Astrocyte of the cerebellum (primary cell): Measurements from ENCODE around the gene VCP.

Experiments
- DNase-seq: peaks from one replicate; pipeline ENCODE4 v3.0.0-alpha.2; 2011; ENCODE audit warnings: low read depth
- H3K4me3 ChIP-seq: 2 replicates; pipeline ENCODE4 v1.5.1; 2011; ENCODE audit warnings: mild to moderate bottlenecking, low read depth, low read length, moderate library complexity
- CTCF ChIP-seq: IDR thresholded peaks from 2 replicates; pipeline ENCODE4 v1.5.1; 2012; ENCODE audit warnings: low read length, low read depth, moderate library complexity, mild to moderate bottlenecking; ENCODE audit errors: missing control alignments
- in situ Hi-C: cut with HindIII; loops from 2 replicates; pipeline ENCODE4 v1.10.0; 2017; ENCODE audit warnings: low sequenced_read_pairs

The VCP gene

GRCh38 chr9:35085078-35085477 is 12.7 kb upstream of the VCP start:
- in situ Hi-C loops: no loop called here
- no peak for DNase-seq
- no peak overlapping the region for H3K4me3 ChIP-seq
- TF ChIP-seq CTCF: no peak

GRCh38 chr9:35079426-35080341 is 7.3 kb upstream of the VCP start, which contains the start of gene FANCG:
TSS of gene FANCG (minus strand) at chr9:35079942. CDS start at chr9:35079524, 418 bp downstream.
- peak; percentile 78 for DNase-seq
- in situ Hi-C loops: no loop called here
- peak within 1 kb of the TSS; percentile 65 for H3K4me3 ChIP-seq
- TF ChIP-seq CTCF: no peak

GRCh38 chr9:35079041-35079425 is 6.6 kb upstream of the VCP start:
- H3K4me3 ChIP-seq: peak overlapping the region; percentile 65
- no peak for DNase-seq
- in situ Hi-C loops: no loop called here
- no peak for TF ChIP-seq CTCF

GRCh38 chr9:35078066-35078465 is 5.6 kb upstream of the VCP start:
- H3K4me3 ChIP-seq: peak overlapping the region; percentile 65
- in situ Hi-C loops: no loop called here
- TF ChIP-seq CTCF: no peak
- DNase-seq: no peak

- DNase-seq: no peak
- no peak for TF ChIP-seq CTCF
- in situ Hi-C loops: no loop called here
- H3K4me3 ChIP-seq: no peak overlapping the region
Observed at GRCh38 chr9:35076848-35077247, 4.4 kb upstream of the VCP start.

GRCh38 chr9:35075358-35075757 is 2.9 kb upstream of the VCP start:
- no peak for TF ChIP-seq CTCF

More at GRCh38 chr9:35075358-35075757, 2.9 kb upstream of the VCP start:
- no peak for DNase-seq
- H3K4me3 ChIP-seq: no peak overlapping the region
- in situ Hi-C loops: no loop called here
